ENCODE data around the gene ACCSL. TPM values are rescaled to one million over a fixed set of nuclear protein-coding genes. Genes with fewer than 3 reads are reported as not detected.
A peak's percentile ranks its signal among the peaks of the same experiment; 100 is the strongest.

The ACCSL gene
- total RNA-seq, 1 experiment from 2014 or later, result not detected

DNA sequence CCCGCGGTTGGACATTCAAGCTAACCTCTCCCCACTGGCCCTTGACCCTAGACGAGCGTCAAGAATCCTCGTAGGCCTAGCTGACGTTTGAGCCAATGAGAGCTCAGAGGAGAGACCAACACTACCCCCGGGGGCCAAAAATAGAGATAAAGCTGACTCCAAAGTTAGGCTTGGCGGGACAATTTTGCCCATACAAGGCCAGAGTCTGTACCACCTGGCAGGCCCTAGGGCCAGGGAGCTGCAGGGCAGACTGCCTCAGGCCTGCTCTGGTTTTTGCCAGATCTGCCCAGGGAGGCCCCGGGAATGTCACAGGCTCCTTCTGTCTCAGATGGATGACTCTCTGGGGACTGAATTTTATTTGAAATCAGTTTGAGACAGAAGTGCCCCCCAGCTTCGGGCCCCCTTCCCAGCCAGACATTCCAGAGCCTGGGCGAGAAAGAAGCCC is 40.8 kb upstream of the ACCSL start:
- TF ChIP-seq, protein P1, sequence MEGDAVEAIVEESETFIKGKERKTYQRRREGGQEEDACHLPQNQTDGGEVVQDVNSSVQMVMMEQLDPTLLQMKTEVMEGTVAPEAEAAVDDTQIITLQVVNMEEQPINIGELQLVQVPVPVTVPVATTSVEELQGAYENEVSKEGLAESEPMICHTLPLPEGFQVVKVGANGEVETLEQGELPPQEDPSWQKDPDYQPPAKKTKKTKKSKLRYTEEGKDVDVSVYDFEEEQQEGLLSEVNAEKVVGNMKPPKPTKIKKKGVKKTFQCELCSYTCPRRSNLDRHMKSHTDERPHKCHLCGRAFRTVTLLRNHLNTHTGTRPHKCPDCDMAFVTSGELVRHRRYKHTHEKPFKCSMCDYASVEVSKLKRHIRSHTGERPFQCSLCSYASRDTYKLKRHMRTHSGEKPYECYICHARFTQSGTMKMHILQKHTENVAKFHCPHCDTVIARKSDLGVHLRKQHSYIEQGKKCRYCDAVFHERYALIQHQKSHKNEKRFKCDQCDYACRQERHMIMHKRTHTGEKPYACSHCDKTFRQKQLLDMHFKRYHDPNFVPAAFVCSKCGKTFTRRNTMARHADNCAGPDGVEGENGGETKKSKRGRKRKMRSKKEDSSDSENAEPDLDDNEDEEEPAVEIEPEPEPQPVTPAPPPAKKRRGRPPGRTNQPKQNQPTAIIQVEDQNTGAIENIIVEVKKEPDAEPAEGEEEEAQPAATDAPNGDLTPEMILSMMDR (conservative IDR thresholded peaks at IDR 0.05; ENCODE audit: low read depth, low read length), result no peak
- TF ChIP-seq EZH2 (IDR thresholded peaks at IDR 0.05; ENCODE audit: low read length, unreplicated experiment) (no peak), EZH2phosphoT487 (IDR thresholded peaks at IDR 0.05; ENCODE audit: borderline replicate concordance, low read length) (no peak)
- Histone ChIP-seq H3K79me2 (ENCODE audit: low read length) (no peaks in the 10 kb centered on the region), H3K27ac (ENCODE audit: low read length) (no peak overlapping the region), H3K9me3 (ENCODE audit: low read length) (no peaks in the 10 kb centered on the region), H3K36me3 (ENCODE audit: low read depth, low read length) (no peaks in the 10 kb centered on the region), H3K9ac (ENCODE audit: low read length) (no peak overlapping the region), H3K4me1 (ENCODE audit: insufficient read depth, low read length) (0 out of 2 replicates have a peak, but pooled peaks cover 4% of the 10 kb centered on the region), H3K9me2 (replicated peaks; ENCODE audit: low read length) (no peaks in the 10 kb centered on the region), H3K4me2 (ENCODE audit: low read length) (no peak overlapping the region), H3F3A (ENCODE audit: low read length, unreplicated experiment) (no peaks in the 10 kb centered on the region), H3K27me3 (ENCODE audit: low read length) (no peaks in the 10 kb centered on the region), H2AFZ (ENCODE audit: low read length) (no peak overlapping the region), H4K20me1 (ENCODE audit: low read length) (no peaks in the 10 kb centered on the region), H3K4me3 (ENCODE audit: low read length) (no peak overlapping the region)
- POLR2A ChIA-PET (ENCODE audit: unreplicated experiment), result no interaction called here
- no peak for ATAC-seq
- no peak for DNase-seq
- BruUV-seq (replicated peaks), result no TSS peak
- CTCF ChIA-PET, result no interaction called here
- intact Hi-C loops (cut with micrococcal nuclease), result no loop called here

DNA sequence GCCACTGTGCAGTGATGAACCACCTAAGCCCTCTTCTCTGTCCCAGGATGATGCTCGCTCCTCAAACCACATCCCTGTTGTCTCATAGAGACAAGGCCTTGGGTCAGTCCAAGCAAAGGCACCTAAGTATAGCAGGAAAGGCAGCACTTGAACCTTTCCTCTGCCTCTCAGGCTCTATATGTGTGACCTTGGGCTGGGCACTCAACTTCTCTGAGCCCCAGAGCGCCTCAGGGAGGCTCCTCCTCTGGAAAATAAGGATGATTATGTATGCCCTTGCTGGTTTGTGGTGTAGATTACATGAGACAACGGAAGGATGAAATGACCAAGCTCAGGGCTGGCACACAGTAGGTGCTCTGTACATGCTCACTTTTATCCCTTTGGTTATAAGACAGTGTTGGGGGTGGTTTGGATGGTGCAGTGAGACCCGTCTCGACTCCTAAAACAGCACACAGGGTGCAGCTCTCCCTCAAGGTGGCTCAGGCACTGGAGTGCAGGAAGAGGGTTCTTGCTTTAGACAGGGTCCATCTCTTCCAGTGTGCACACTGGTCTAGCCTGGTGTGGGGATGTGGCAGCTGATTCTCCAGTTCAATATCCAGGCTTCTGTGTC is 40.2 kb upstream of the ACCSL start:
- Histone ChIP-seq H3K27me3 (ENCODE audit: low read length) (no peaks in the 10 kb centered on the region), H3F3A (ENCODE audit: low read length, unreplicated experiment) (no peaks in the 10 kb centered on the region), H3K36me3 (ENCODE audit: low read depth, low read length) (no peaks in the 10 kb centered on the region), H3K9me3 (ENCODE audit: low read length) (no peaks in the 10 kb centered on the region), H3K27ac (ENCODE audit: low read length) (no peak overlapping the region), H3K79me2 (ENCODE audit: low read length) (no peaks in the 10 kb centered on the region), H3K9me2 (replicated peaks; ENCODE audit: low read length) (no peaks in the 10 kb centered on the region), H3K4me3 (ENCODE audit: low read length) (no peak overlapping the region), H2AFZ (ENCODE audit: low read length) (no peak overlapping the region), H3K9ac (ENCODE audit: low read length) (no peak overlapping the region), H3K4me2 (ENCODE audit: low read length) (no peak overlapping the region), H4K20me1 (ENCODE audit: low read length) (no peaks in the 10 kb centered on the region), H3K4me1 (ENCODE audit: insufficient read depth, low read length) (0 out of 2 replicates have a peak, but pooled peaks cover 4% of the 10 kb centered on the region)
- DNase-seq (no peak), ATAC-seq (no peak)
- TF ChIP-seq, protein P1 (conservative IDR thresholded peaks at IDR 0.05; ENCODE audit: low read depth, low read length), result no peak
- TF ChIP-seq EZH2 (IDR thresholded peaks at IDR 0.05; ENCODE audit: low read length, unreplicated experiment) (no peak), EZH2phosphoT487 (IDR thresholded peaks at IDR 0.05; ENCODE audit: borderline replicate concordance, low read length) (no peak)
- no TSS peak for BruUV-seq (replicated peaks)
- ChIA-PET POLR2A (ENCODE audit: unreplicated experiment) (no interaction called here), CTCF (no interaction called here)
- intact Hi-C loops (cut with micrococcal nuclease), result no loop called here

DNA sequence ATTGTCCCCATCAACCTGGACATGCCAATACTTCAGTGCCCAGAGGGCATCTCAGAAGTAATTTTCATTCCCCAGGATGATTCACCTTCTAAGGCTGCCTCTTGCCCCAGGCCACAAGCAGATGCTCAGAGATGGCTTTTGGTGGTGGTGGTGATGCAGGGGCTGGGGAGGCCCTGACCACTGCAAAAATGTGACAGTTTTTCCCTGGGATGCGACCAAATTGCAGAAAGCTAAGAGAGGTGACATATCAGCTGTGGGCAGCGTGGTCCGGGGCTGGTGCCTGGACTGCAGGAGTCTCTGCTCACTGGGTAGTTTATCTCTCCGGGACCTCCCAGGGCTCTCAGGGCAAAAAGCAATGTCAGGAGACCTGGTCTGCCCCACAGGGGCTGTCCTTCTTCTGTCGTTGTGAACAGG is 39.7 kb upstream of the ACCSL start:
- POLR2A ChIA-PET (ENCODE audit: unreplicated experiment), result no interaction called here
- no peak overlapping the region for H3K27ac ChIP-seq (ENCODE audit: low read length)
- no peak overlapping the region for H3K4me3 ChIP-seq (ENCODE audit: low read length)
- DNase-seq (peak; percentile 41), ATAC-seq (no peak)
- H3K36me3 ChIP-seq (ENCODE audit: low read depth, low read length), result no peaks in the 10 kb centered on the region
- no peak overlapping the region for H3K4me2 ChIP-seq (ENCODE audit: low read length)
- no peaks in the 10 kb centered on the region for H3K9me2 ChIP-seq (replicated peaks; ENCODE audit: low read length)
- intact Hi-C loops (cut with micrococcal nuclease), result no loop called here
- no peaks in the 10 kb centered on the region for H4K20me1 ChIP-seq (ENCODE audit: low read length)
- H3K79me2 ChIP-seq (ENCODE audit: low read length), result no peaks in the 10 kb centered on the region
- H3K27me3 ChIP-seq (ENCODE audit: low read length), result no peaks in the 10 kb centered on the region
- H3K9ac ChIP-seq (ENCODE audit: low read length), result no peak overlapping the region
- TF ChIP-seq EZH2phosphoT487 (IDR thresholded peaks at IDR 0.05; ENCODE audit: borderline replicate concordance, low read length) (no peak), EZH2 (IDR thresholded peaks at IDR 0.05; ENCODE audit: low read length, unreplicated experiment) (no peak)
- TF ChIP-seq, protein P1 (conservative IDR thresholded peaks at IDR 0.05; ENCODE audit: low read depth, low read length), result no peak
- no peak overlapping the region for H2AFZ ChIP-seq (ENCODE audit: low read length)
- CTCF ChIA-PET, result no interaction called here
- H3K9me3 ChIP-seq (ENCODE audit: low read length), result no peaks in the 10 kb centered on the region
- H3K4me1 ChIP-seq (ENCODE audit: insufficient read depth, low read length), result 0 out of 2 replicates have a peak, but pooled peaks cover 4% of the 10 kb centered on the region
- no TSS peak for BruUV-seq (replicated peaks)
- no peaks in the 10 kb centered on the region for H3F3A ChIP-seq (ENCODE audit: low read length, unreplicated experiment)
